Measurements from ENCODE around the gene RPL14. TPM values are rescaled to one million over a fixed set of nuclear protein-coding genes. Genes with fewer than 3 reads are reported as not detected.

Gene RPL14
- total RNA-seq, 1 donor, result 236 TPM

DNA sequence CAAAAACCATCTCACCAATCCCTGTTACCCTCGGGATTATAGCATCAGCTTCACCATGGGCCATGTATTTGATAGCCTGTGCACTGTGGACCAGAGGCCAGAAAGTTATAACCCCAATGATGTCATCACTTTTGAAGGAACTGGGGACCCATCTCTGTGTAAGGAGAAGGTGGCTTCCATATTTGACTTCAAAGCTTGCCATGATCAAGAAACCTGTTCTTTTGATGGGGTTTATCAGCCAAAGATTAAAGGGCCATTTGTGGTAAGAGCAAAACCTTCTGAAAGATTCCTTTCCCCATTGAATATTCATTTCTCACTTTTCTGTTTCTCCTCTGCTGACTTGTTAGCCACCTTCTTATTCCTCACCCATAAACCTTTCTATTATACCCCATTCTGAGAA lies 34.3 kb upstream of the RPL14 start:
- Histone ChIP-seq H3K9me3 (ENCODE audit: low read depth, low read length) (no peaks in the 10 kb centered on the region), H3K4me1 (ENCODE audit: insufficient read depth, low read length) (no peaks in the 10 kb centered on the region), H3K36me3 (ENCODE audit: insufficient read depth, low read length) (no peaks in the 10 kb centered on the region), H4K20me1 (ENCODE audit: insufficient read depth, low read length) (no peaks in the 10 kb centered on the region), H3K27me3 (ENCODE audit: insufficient read depth, low read length) (no peaks in the 10 kb centered on the region), H3K79me2 (ENCODE audit: insufficient read depth, low read length) (no peaks in the 10 kb centered on the region), H3K27ac (ENCODE audit: low read depth, low read length) (no peak overlapping the region), H3K4me3 (ENCODE audit: insufficient read depth, low read length) (no peak overlapping the region), H3K4me2 (ENCODE audit: insufficient read depth, low read length) (no peak overlapping the region), H2AFZ (ENCODE audit: low read length) (no peak overlapping the region)
- no peak for DNase-seq (ENCODE audit: insufficient read length, low spot score, missing footprints)
- TF ChIP-seq, protein P1, sequence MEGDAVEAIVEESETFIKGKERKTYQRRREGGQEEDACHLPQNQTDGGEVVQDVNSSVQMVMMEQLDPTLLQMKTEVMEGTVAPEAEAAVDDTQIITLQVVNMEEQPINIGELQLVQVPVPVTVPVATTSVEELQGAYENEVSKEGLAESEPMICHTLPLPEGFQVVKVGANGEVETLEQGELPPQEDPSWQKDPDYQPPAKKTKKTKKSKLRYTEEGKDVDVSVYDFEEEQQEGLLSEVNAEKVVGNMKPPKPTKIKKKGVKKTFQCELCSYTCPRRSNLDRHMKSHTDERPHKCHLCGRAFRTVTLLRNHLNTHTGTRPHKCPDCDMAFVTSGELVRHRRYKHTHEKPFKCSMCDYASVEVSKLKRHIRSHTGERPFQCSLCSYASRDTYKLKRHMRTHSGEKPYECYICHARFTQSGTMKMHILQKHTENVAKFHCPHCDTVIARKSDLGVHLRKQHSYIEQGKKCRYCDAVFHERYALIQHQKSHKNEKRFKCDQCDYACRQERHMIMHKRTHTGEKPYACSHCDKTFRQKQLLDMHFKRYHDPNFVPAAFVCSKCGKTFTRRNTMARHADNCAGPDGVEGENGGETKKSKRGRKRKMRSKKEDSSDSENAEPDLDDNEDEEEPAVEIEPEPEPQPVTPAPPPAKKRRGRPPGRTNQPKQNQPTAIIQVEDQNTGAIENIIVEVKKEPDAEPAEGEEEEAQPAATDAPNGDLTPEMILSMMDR (IDR thresholded peaks at IDR 0.05; ENCODE audit: extremely low read depth, low read depth, low read length), result no peak

DNA sequence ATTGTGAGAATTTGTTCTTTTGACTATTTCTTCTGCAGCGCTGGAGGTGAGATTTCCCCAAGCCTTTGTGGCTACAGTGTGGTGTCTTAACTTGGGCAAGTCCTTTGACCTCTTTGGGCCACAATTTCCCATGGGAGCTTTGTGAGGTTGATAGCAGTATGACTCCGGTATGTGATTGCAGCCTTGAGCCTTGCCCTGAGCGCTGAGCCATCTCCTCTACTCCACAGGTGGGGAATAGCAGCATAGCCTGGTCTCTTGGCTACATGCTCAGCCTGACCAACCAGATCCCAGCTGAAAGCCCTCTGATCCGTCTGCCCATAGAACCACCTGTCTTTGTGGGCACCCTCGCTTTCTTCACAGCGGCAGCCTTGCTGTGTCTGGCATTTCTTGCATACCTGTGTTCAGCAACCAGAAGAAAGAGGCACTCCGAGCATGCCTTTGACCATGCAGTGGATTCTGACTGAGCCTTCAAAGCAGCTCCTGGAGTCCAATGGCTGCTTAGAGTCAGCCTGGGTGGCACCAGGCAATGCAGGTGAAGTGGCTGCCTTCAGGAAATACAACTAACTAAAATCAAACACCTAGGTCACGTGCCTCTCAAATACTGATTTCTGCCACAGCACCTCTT lies 30.0 kb upstream of the RPL14 start:
- Histone ChIP-seq H3K36me3 (ENCODE audit: insufficient read depth, low read length) (no peaks in the 10 kb centered on the region), H3K79me2 (ENCODE audit: insufficient read depth, low read length) (no peaks in the 10 kb centered on the region), H3K4me2 (ENCODE audit: insufficient read depth, low read length) (no peak overlapping the region), H3K9me3 (ENCODE audit: low read depth, low read length) (no peaks in the 10 kb centered on the region), H3K27ac (ENCODE audit: low read depth, low read length) (no peak overlapping the region), H3K4me3 (ENCODE audit: insufficient read depth, low read length) (no peak overlapping the region), H4K20me1 (ENCODE audit: insufficient read depth, low read length) (no peaks in the 10 kb centered on the region), H2AFZ (ENCODE audit: low read length) (no peak overlapping the region), H3K4me1 (ENCODE audit: insufficient read depth, low read length) (no peaks in the 10 kb centered on the region), H3K27me3 (ENCODE audit: insufficient read depth, low read length) (no peaks in the 10 kb centered on the region)
- TF ChIP-seq, protein P1 (IDR thresholded peaks at IDR 0.05; ENCODE audit: extremely low read depth, low read depth, low read length), result no peak
- no peak for DNase-seq (ENCODE audit: insufficient read length, low spot score, missing footprints)

DNA sequence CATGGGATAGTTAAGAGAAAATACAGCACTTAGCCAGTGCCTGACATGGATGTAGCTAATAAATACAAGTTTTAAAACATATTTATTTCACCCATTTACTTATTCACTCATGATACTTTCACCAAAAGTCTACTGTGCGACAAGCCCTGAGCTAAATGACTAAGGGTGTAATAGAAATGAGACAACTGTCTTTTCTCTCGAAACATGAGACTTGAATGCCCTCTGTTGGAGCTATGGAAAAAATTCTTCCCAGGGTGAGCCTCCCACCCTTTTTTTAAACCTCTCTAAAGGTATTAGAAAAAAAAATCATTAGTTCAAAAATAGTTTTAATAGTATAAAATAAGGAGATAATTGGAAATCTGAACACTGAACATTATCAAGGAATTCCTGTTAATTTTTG lies 24.3 kb upstream of the RPL14 start:
- H3K79me2 ChIP-seq (ENCODE audit: insufficient read depth, low read length), result no peaks in the 10 kb centered on the region
- no peak overlapping the region for H2AFZ ChIP-seq (ENCODE audit: low read length)
- H3K9me3 ChIP-seq (ENCODE audit: low read depth, low read length), result no peaks in the 10 kb centered on the region
- H3K4me3 ChIP-seq (ENCODE audit: insufficient read depth, low read length), result no peak overlapping the region
- no peaks in the 10 kb centered on the region for H4K20me1 ChIP-seq (ENCODE audit: insufficient read depth, low read length)
- H3K36me3 ChIP-seq (ENCODE audit: insufficient read depth, low read length), result no peaks in the 10 kb centered on the region
- no peak overlapping the region for H3K4me2 ChIP-seq (ENCODE audit: insufficient read depth, low read length)
- H3K27me3 ChIP-seq (ENCODE audit: insufficient read depth, low read length), result no peaks in the 10 kb centered on the region
- no peaks in the 10 kb centered on the region for H3K4me1 ChIP-seq (ENCODE audit: insufficient read depth, low read length)
- H3K27ac ChIP-seq (ENCODE audit: low read depth, low read length), result no peak overlapping the region
- DNase-seq (ENCODE audit: insufficient read length, low spot score, missing footprints), result no peak
- TF ChIP-seq, protein P1 (IDR thresholded peaks at IDR 0.05; ENCODE audit: extremely low read depth, low read depth, low read length), result no peak

DNA sequence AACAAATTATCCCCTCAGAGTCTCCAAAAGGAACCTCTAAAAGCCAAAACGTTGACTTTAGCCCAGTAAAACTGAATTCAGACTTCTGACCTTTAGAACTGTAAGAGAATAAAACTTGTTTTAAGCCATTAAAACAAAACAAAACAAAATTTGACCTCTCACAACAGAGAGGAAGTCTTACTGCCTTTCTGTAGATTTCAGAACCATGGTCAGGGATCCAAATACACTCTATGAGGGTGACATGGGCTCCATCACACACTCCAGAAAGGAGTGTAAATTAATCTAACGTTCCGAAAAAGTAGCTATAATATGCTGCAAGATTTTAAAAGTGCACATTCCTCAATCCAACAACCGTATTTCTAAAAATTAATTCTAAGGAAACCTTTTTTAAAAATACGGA lies 19.2 kb upstream of the RPL14 start:
- DNase-seq (ENCODE audit: insufficient read length, low spot score, missing footprints), result no peak
- H3K36me3 ChIP-seq (ENCODE audit: insufficient read depth, low read length), result no peaks in the 10 kb centered on the region
- H3K9me3 ChIP-seq (ENCODE audit: low read depth, low read length), result no peaks in the 10 kb centered on the region
- H2AFZ ChIP-seq (ENCODE audit: low read length), result no peak overlapping the region
- no peaks in the 10 kb centered on the region for H4K20me1 ChIP-seq (ENCODE audit: insufficient read depth, low read length)
- no peaks in the 10 kb centered on the region for H3K4me1 ChIP-seq (ENCODE audit: insufficient read depth, low read length)
- no peak overlapping the region for H3K4me3 ChIP-seq (ENCODE audit: insufficient read depth, low read length)
- H3K27ac ChIP-seq (ENCODE audit: low read depth, low read length), result no peak overlapping the region
- H3K27me3 ChIP-seq (ENCODE audit: insufficient read depth, low read length), result no peaks in the 10 kb centered on the region
- no peaks in the 10 kb centered on the region for H3K79me2 ChIP-seq (ENCODE audit: insufficient read depth, low read length)
- H3K4me2 ChIP-seq (ENCODE audit: insufficient read depth, low read length), result no peak overlapping the region
- TF ChIP-seq, protein P1 (IDR thresholded peaks at IDR 0.05; ENCODE audit: extremely low read depth, low read depth, low read length), result no peak

All from osteoblast (primary cell).